Occipital lobe (tissue), 2 donors: ENCODE results near the gene GJB2. TPM values are rescaled to one million over a fixed set of nuclear protein-coding genes. Genes with fewer than 3 reads are reported as not detected.

Experiments used
- DNase-seq: peaks from one replicate; lab custom pipeline; 2025; lab: John Stamatoyannopoulos, UW
- total RNA-seq: library from RNA; depleted of rRNA; stranded (reverse); fragments of >200 nt; gene quantifications from one replicate; pipeline ENCODE4 v1.2.3, GENCODE V29; 2014

GJB2 gene
- total RNA-seq, 1 donor from 2014 or later: 3.1 TPM

DNA sequence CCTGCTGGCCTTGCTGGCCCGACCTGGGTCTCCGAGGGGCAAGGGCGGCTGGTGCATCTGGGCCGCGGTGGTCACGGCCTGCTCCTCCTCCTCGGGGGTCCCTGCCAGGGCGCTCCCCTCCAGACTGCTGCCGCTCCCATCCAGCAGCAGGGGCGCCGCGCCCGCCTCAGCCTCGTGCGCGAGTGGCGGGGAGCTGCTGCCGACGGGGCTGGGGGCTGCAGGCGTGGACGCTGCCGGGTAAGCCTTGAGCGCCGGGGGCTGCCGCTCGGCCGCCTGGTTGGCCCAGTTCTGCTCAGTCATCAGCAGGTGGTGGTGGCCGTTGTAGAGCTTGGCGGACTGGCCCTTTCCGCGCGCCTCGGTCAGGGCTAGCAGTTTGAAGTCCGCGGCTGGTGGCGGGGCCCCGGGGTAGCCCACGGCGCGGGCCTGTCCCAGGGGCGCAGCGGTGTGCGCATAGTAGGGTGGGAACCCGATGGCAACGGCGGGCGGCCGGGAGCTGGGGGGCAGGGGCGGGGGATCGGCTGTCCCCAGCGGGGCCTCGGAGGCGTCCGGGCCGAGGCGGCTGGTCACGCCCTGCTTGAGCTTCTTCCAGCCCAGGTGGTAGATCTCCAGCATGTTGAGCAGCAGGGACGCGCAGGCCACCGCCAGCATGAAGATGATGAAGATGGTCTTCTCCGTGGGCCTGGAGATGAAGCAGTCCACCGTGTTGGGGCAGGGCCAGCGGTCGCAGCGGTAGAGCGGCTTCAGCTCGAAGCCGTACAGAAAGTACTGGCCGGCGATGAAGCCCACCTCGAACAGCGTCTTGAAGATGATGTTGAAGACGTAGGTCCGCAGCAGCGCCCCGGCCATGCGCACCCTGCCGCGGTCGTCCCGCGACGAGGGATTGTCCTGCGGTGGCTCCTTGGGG, 50.5 kb downstream of the GJB2 start:
- no peak for DNase-seq

DNA sequence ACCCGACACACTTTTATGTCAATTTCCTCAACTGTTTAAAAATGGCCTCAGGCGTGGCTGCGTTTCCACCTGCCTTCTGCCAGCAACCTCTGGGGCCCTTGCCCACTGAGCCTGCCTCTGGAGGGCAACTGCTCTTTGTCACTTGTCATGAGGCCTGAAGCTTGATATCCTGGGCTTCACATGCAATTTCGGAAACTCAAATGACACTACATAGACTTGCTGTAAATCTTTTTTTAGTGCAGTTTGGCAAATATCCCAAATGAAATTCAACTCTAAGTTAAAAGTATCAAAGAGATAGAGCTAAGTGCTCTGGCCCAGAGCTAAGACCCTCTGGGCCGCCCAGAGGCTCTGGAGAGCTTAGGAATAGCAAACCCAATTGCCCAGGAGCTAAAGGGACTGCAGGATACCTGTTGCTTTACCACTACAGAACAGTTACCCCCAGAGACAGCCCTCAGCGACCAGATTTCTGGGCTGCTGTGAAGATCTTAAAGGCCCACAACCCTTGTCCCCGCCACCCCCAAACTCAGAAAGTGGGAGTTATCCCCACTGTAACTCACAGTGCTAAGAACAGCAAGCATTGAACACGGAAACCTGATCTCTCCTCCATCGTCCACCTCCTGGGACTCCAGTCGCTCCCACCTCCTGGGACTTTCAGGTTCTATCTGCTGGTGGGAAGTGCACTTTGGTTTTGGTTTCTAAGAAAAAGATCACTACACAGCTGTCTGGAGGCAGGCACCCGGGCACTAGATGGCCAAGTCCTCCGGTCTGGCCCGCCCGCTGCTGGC, 51.3 kb downstream of the GJB2 start:
- DNase-seq: no peak

DNA sequence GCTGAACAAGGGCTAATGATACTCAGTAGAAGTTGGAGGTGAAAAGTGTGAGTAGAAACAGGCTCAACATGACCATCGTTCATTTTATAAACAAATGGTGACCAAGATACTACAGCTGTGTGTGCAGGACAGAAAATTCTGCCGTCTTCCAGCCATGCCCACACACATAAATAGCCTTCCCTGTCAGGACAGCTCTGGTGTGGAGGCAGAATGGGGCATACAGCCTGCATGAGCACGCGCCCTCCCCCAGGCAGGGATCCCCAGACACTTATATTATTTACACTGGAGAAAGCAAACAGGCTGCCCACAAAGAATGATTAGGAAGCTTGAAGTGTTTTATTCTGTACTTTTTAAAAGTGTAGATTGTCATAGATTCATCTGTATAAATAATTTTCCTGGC, 52.3 kb downstream of the GJB2 start:
- DNase-seq: no peak

DNA sequence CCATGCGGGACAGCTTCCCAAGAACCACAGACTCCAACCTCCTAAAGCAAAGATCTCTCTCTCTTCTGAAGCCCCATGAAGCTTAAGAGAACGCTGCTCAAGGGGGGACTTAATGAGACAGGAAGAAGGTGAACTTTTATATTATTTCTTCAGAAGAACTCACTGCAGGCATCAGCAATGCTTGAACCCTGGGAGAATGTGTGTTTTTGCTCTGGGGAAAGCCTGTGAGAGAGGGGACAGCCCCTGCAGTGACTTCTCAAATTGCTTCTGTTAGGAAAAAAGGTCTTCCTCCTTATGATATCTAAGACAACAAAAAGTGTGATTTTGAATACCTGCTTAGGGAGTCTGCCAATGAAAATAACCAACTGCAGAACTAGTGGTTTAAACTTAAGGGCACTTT, 54.9 kb downstream of the GJB2 start:
- no peak for DNase-seq

Other genes starting within 250 kb of the GJB2 start
- gene ZMYM2, start 234.2 kb downstream of the GJB2 start, total RNA-seq: 224 TPM
- 0.16 TPM for gene GJA3, start 31.9 kb downstream of the GJB2 start, total RNA-seq
- gene GJB6, start 39.4 kb upstream of the GJB2 start, total RNA-seq: 8.3 TPM